Right cardiac atrium (tissue), 5 donors: Measurements from ENCODE around the gene SLC13A3. TPM values are rescaled to one million over a fixed set of nuclear protein-coding genes. Genes with fewer than 3 reads are reported as not detected.

Experiments used
- ATAC-seq, 2 donors: fragments of 200-7000 bp; cut with Tn5 transposase; one replicate each; pipeline versions ENCODE4 v1.8.0 to v1.9.1; 2020; ENCODE audit warnings: moderate library complexity in 2 of 2, mild to moderate bottlenecking in 1 of 2
- DNase-seq, 3 donors: peaks; one replicate each; pipeline ENCODE4 v3.0.0-alpha.2; 2020
- H3K27ac ChIP-seq: one replicate; pipeline ENCODE4 v1.5.1; 2013; ENCODE audit warnings: mild to moderate bottlenecking, low read length, control low read depth, moderate library complexity
- H3K27me3 ChIP-seq: one replicate; pipeline ENCODE4 v1.6.1; 2013; ENCODE audit not compliant: control insufficient read depth, insufficient read depth
- H3K4me1 ChIP-seq: one replicate; pipeline ENCODE4 v1.6.1; 2013; ENCODE audit warnings: low read length; ENCODE audit not compliant: control insufficient read depth, insufficient read depth
- H3K4me3 ChIP-seq: one replicate; pipeline ENCODE4 v1.5.1; 2013; ENCODE audit warnings: low read length, control low read depth
- H3K9me3 ChIP-seq: one replicate; pipeline ENCODE4 v1.6.1; 2013; ENCODE audit warnings: low read length; ENCODE audit not compliant: control insufficient read depth
- whole genome bisulfite sequencing: extraction: QIAGEN DNeasy Blood & Tissue Kit; methylation state at CpG from one replicate; pipeline ENCODE4 v1.1.7; 2013; 5-methylcytosine and 5-hydroxymethylcytosine counted together
- intact Hi-C, 4 donors: fragments of 100-400 bp; cut with DNase I; formaldehyde crosslinking; loops; one replicate each; pipeline versions ENCODE4 v1.11.0 to v1.14.0; 2022 to 2023
- polyA plus RNA-seq: library from polyadenylated mRNA; stranded (reverse); fragments of 200-250 nt; gene quantifications from one replicate; pipeline ENCODE4 v1.2.3, GENCODE V29; 2013
- total RNA-seq, 4 donors: library from RNA; stranded (reverse); fragmentation: NEBNext Ultra II Directional; extraction: Animal tissue kit (Norgen Biotek cat#: 25700); gene quantifications; one replicate each; pipeline ENCODE4 v1.2.1, GENCODE V29; 2021
- donor health status: healthy with polysubstance abuse.
- donor health status: DM: no; HTN: yes; CAD: no.
- donor health status: DM: no; HTN: no; CAD: no.
- donor health status: DM: no; HTN: yes; CAD: no; lungs with severe emphysema.
- donor health status: DM: yes; HTN: yes; CAD: no.

Gene SLC13A3
- total and polyA plus RNA-seq, 5 donors: 0.35 to 1.5 (median 0.50) TPM

DNA sequence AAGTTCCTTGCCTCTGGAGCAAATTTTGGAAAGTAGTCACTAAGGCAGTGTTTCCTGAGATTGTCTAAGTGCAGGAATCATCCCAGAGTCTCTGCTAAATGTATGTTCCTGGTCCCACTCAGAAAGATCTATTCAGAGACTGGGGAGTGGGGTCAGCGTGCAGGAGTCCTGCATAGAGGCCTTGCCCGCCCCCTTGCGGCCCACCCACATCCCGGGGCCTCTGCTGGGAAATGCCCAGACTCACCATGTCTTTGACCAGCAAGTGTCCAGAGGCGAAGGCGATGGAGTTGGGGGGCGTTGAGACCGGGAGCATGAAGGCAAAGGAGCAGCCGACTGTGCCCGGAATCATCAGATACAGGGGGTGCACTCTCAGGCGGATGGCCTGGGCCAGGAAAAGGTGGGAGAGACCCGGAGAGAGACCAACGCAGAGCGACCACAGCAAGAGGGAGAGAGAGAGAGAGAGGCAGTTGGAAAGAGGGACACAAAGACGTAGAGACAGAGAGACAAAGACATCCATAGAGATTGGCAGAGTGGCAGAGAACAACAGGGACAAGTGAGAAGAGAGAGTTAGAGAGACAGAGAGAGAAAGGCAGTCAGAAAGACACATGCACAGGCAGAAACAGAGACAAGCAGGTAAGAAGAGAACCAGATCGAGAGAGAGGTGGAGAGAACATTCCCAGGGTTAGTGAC lies 87.9 kb downstream of the SLC13A3 start:
- peak in 1 of 3 donors; percentile 63 for DNase-seq
- Histone ChIP-seq H3K4me1 (peaks cover 3% of the 10 kb centered on the region), H3K27me3 (no peaks in the 10 kb centered on the region), H3K9me3 (no peaks in the 10 kb centered on the region), H3K27ac (peak overlapping the region; percentile 42), H3K4me3 (no peak overlapping the region)
- intact Hi-C loops: loop anchor here in 1 of 4 donors (2.0 kb wide), 1 partner anchor 117 kb away; no protein-coding TSS in a partner anchor
- ATAC-seq: no peak
- 81% methylated on average over 16 of the region's 16 CpGs for WGBS

DNA sequence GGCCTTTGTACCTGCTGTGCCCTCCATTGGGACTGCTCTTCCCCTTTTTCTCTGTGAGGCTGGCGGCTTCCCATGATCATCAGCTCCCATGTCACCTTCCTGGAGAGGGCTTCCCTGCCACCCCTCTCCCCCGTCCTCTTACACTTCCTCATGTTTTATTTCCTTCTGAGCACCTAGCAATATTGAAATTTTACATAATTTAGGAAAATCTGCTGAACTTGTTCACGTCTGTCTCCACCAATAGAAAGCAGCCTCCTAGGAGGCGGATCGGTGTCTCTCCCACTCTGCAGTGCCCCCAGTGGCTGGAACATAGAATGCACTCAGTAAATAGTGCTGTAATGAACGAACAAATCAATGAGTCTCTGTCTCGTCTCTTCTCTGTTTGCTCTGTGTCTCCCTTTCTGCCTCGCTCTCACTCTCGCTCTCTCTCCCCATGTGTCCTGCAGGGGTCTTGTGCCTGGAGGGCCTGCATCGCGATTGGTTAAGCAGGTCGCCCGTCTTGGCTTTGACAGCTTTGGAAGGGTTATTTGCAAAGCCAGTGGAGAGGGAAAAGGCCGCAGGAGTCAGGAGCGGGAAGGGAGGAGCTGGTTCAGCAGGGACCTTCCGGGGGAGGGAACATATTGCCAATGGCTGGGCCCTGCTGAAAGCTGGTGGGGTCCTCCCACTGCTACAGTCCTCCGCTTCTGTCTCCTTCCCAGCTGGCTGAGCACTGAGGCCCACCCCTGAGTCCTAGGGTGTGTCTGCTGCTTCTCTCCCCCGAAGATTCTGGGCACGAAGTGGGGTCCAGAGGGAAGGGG lies 88.7 kb downstream of the SLC13A3 start:
- peak; percentile 61 to 87 (median 82) for DNase-seq
- peak; percentile 85 to 88 for ATAC-seq
- H3K27ac ChIP-seq: peak overlapping the region; percentile 63
- H3K4me1 ChIP-seq: peaks cover 3% of the 10 kb centered on the region
- intact Hi-C loops: loop anchor here in 1 of 4 donors (2.0 kb wide), 1 partner anchor 118 kb away; no protein-coding TSS in a partner anchor
- peak overlapping the region; percentile 42 for H3K4me3 ChIP-seq
- no peaks in the 10 kb centered on the region for H3K27me3 ChIP-seq
- WGBS: 9% methylated on average over 19 of the region's 19 CpGs
- no peaks in the 10 kb centered on the region for H3K9me3 ChIP-seq

DNA sequence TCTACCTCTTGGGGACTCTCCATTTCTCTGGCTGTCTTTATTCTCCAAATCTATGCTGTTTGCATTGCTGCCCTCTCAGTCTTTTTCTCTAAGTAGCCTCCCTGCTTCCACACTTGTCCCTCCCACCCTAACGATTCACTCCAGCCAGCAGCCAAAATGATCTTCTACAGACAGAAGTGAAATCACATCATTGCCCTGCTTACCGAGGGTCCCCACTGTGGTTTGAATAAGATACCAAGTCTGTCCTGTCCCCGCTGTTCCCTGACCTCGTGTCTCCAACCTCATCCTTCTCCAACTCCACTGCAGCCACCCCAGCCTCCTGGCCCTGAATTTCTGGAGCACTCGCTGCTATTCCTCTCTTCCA lies 89.3 kb downstream of the SLC13A3 start:
- Histone ChIP-seq H3K27ac (peak overlapping the region; percentile 63), H3K4me3 (peak overlapping the region; percentile 42), H3K4me1 (peaks cover 3% of the 10 kb centered on the region), H3K27me3 (no peaks in the 10 kb centered on the region), H3K9me3 (no peaks in the 10 kb centered on the region)
- ATAC-seq (no peak), DNase-seq (no peak)
- intact Hi-C loops: loop anchor here in 1 of 4 donors (2.0 kb wide), 1 partner anchor 119 kb away; no protein-coding TSS in a partner anchor
- 41% methylated on average over 5 of the region's 5 CpGs for WGBS

DNA sequence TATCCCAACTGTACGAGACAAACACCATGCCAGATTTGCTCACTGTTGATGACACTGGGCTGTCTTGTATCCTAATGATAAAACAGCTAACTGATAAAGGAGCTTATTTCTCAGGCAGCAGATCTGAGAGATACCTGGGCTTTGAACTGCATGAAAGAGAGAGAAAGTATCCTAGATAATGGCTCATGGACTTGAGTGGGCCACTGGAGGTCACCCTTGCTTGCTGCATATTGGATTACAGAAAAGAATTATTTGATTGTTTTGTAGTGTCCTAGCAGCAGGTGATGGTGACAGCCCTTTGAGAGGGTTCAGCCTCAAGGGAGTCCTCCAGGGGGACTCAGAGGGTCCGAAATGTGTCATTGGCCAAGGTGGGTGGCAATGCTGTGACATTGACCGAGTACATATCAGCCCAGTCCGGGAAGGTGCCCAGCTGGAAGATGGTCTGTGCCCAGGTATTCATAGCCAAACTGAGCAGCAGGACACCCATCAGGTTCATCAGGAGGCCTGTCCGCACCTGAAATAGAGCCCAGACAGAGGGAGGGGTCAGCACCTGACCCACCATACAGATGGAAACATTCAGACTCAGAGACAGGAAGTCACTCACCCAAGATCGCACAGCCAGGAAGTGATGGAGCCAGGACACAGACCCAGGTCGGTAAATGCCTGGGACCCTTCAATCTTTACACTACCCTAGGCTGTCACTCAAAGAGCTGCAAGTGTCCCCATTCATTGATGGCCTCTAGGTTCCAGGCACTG lies 91.4 kb downstream of the SLC13A3 start:
- H3K27me3 ChIP-seq: no peaks in the 10 kb centered on the region
- 80% methylated on average over 7 of the region's 7 CpGs for WGBS
- ATAC-seq: no peak
- DNase-seq: no peak
- H3K4me3 ChIP-seq: no peak overlapping the region
- intact Hi-C loops: loop anchor here in 2 of 4 donors (5.0 to 10.0 kb wide), 2 partner anchors 115 to 122 kb away; no protein-coding TSS in a partner anchor
- H3K9me3 ChIP-seq: no peaks in the 10 kb centered on the region
- no peak overlapping the region for H3K27ac ChIP-seq
- H3K4me1 ChIP-seq: peaks cover 3% of the 10 kb centered on the region

DNA sequence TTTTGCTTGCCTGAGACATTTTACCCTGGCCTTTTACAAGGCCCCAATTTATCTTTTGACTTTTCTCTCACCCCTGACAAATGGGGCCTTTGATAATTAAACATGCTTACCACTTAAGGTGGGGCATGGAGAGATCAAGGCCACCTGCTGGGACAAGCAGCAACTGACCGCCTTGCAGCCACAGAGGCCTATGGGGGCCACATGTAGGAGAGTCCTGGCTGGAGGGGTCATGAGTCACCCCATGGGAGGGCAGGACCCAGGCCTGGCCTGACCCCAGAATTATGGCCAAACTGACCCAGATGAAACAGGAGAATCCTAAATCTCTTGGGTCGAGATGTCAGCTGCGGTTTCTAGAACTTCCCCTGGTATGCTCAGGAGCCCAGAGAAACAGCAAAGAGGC lies 92.3 kb downstream of the SLC13A3 start:
- ATAC-seq (no peak), DNase-seq (no peak)
- no peaks in the 10 kb centered on the region for H3K9me3 ChIP-seq
- 94% methylated on average over 3 of the region's 3 CpGs for WGBS
- H3K27ac ChIP-seq: no peak overlapping the region
- no peak overlapping the region for H3K4me3 ChIP-seq
- H3K4me1 ChIP-seq: peaks cover 3% of the 10 kb centered on the region
- no peaks in the 10 kb centered on the region for H3K27me3 ChIP-seq
- intact Hi-C loops: loop anchor here in 2 of 4 donors (5.0 to 10.0 kb wide), 2 partner anchors 116 to 123 kb away; no protein-coding TSS in a partner anchor

DNA sequence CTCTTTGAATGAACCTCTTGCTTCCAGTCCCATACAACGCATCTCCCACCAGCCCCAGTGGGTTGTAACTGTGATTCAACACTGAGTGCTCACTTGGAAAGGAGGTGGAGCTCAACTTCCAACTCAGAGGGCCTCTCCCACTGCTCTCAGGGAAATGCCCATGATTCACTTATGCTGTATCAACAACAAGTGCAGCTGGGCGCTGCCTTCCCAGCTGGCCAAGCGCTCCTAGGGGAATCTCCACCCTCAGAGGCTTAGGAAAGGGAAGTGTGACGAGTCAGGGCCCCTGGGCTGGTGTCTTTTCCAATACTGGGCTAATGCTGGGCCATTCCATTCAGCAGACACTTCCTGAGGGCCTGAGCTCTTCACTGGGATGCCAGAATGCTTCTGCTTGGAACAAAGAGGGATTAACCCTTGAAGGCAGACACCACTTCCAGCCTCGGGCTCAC lies 92.7 kb downstream of the SLC13A3 start:
- 50% methylated on average over 5 of the region's 5 CpGs for WGBS
- Histone ChIP-seq H3K4me1 (peaks cover 3% of the 10 kb centered on the region), H3K27ac (no peak overlapping the region), H3K9me3 (no peaks in the 10 kb centered on the region), H3K4me3 (no peak overlapping the region), H3K27me3 (no peaks in the 10 kb centered on the region)
- ATAC-seq: peak in 1 of 2 donors; percentile 66
- peak in 1 of 3 donors; percentile 49 for DNase-seq
- intact Hi-C loops: loop anchor here in 2 of 4 donors (5.0 to 10.0 kb wide), 2 partner anchors 116 to 124 kb away; no protein-coding TSS in a partner anchor

DNA sequence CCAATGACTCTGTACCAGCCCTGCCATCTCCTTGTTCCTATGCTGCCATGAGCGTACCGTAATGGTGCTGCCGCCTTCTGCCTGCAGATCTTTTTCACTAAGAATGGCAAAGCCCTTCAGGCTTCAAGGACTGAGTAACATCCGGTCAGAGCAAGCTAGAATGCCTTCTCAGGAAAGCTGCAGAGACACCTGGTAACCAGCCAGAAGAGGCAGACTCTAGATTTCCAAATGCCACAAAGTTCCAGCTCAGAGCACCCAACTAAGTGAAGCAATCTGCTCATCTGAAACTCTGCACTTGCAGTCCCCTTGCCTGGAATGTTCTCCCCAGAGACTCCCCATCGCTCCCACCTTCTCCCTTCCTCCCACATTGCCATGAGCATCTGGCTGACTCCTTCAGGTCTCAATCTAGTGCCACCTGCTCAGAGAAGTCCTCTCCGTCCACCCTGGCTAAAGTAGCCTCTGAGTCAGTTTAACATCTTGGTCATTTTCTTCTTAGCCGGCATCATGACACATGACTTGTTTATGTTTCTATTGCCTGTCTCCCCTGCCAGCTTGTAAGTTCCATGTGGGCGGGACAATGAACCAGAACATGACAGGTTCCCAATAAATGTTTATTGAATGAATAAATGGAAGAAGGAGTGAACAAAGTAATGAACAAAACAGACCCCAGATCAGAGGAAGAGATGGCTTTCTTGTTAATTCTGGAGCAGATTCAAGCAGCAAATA lies 93.9 kb downstream of the SLC13A3 start:
- intact Hi-C loops: loop anchor here in 2 of 4 donors (5.0 to 10.0 kb wide), 2 partner anchors 117 to 125 kb away; no protein-coding TSS in a partner anchor
- Histone ChIP-seq H3K9me3 (no peaks in the 10 kb centered on the region), H3K4me3 (no peak overlapping the region), H3K27ac (no peak overlapping the region), H3K27me3 (no peaks in the 10 kb centered on the region), H3K4me1 (peaks cover 3% of the 10 kb centered on the region)
- WGBS: 74% methylated on average over 8 of the region's 8 CpGs
- DNase-seq (no peak), ATAC-seq (no peak)

DNA sequence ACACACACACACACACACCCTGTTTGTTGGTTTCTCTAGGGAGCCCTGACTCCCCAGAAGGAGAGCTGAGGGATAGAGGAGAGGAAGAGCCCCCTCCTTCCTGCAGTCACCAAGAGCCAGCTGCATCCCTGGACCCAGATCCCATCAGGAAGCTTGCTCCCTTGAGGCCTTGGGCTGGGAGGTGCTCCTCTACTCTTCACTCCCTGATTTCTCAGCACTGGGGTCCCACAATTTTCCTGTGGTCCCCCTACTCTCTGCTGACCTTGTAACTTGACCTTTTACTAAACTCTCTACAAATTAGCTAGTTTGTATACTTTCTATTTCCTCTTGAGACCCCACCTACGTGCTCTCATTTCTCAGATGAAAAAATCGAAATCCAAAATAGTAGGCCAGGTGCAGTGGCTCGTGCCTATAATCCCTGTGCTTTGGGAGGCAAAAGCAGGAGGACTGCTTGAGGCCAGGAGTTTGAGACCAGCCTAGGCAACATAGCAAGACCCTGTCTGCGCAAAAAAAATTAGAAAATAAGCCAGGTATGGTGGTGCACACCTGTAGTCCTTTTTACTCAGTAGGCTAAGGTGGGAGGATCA lies 95.8 kb downstream of the SLC13A3 start:
- 83% methylated on average over 4 of the region's 4 CpGs for WGBS
- no peaks in the 10 kb centered on the region for H3K9me3 ChIP-seq
- no peak for ATAC-seq
- H3K4me1 ChIP-seq: no peaks in the 10 kb centered on the region
- no peak overlapping the region for H3K4me3 ChIP-seq
- intact Hi-C loops: loop anchor here in 2 of 4 donors (5.0 to 10.0 kb wide), 2 partner anchors 119 to 127 kb away; no protein-coding TSS in a partner anchor
- no peak for DNase-seq
- H3K27ac ChIP-seq: no peak overlapping the region
- no peaks in the 10 kb centered on the region for H3K27me3 ChIP-seq

DNA sequence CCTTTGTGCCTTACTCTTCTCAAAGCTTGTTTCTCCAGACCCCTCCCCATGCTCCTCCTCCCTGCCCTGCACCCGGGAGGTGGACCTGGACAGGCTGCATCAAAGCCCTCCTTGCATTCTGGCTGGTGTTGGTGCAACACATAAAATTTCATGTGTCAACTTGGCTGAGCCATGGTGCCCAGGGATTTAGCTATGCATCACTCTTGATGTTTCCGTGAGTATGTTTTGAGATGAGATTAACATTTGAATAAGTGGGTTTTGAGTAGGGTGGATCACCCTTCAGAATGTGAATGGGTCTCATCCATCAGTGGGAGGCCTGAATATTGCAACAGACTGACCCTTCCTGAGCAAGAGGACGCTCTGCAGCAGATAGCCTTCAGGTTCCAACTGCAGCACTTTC lies 96.4 kb downstream of the SLC13A3 start:
- H3K9me3 ChIP-seq: no peaks in the 10 kb centered on the region
- H3K4me1 ChIP-seq: no peaks in the 10 kb centered on the region
- no peak overlapping the region for H3K27ac ChIP-seq
- DNase-seq: no peak
- WGBS: 61% methylated on average over 3 of the region's 3 CpGs
- intact Hi-C loops: loop anchor here in 2 of 4 donors (5.0 to 10.0 kb wide), 2 partner anchors 120 to 127 kb away; no protein-coding TSS in a partner anchor
- H3K4me3 ChIP-seq: no peak overlapping the region
- no peak for ATAC-seq
- H3K27me3 ChIP-seq: no peaks in the 10 kb centered on the region
